Endothelial cell of umbilical vein (primary cell): ENCODE data around the gene ATIC. TPM values are rescaled to one million over a fixed set of nuclear protein-coding genes. Genes with fewer than 3 reads are reported as not detected.

ENCODE experiments used
- BruUV-seq: library from RNA; stranded (reverse); fragments of 400-500 nt; replicated peaks from 2 replicates; lab custom pipeline; 2021; lab: Mats Ljungman, UMichigan
- CTCF ChIA-PET: fragments of 300-600, 350-600 bp; sonication (Branson Sonifier 250); formaldehyde crosslinking; loops from one replicate; lab custom pipeline; 2021; ENCODE audit warnings: antibody characterized with exemption, inconsistent platforms; lab: Charles Lee
- POLR2A ChIA-PET: fragments of 300-600, 350-600 bp; sonication (Branson Sonifier 250); formaldehyde crosslinking; loops from one replicate; lab custom pipeline; 2021; ENCODE audit warnings: antibody characterized with exemption, inconsistent platforms; lab: Charles Lee
- DNase-seq: peaks from one replicate; pipeline ENCODE4 v3.0.0-alpha.2; 2011; ENCODE audit warnings: low read depth, low spot score
- FAIRE-seq: peaks from 2 replicates; lab custom pipeline; 2011; peaks lifted over from hg19 to GRCh38; lab: Jason Lieb, UNC
- H2AFZ ChIP-seq: 2 replicates; pipeline ENCODE4 v1.6.0; 2012; ENCODE audit warnings: low read depth, low read length, control low read depth, inconsistent platforms
- H3K27ac ChIP-seq: 2 replicates; pipeline ENCODE4 v1.5.1; 2011; ENCODE audit warnings: low read depth, mild to moderate bottlenecking, control low read depth, low read length, moderate library complexity; ENCODE audit not compliant: insufficient read depth
- H3K27me3 ChIP-seq, 2 experiments: 2 replicates each; pipeline versions ENCODE4 v1.6.0 to v1.6.1; 2011; ENCODE audit warnings: low read length in 2 of 2, mixed read lengths in 1 of 2; ENCODE audit not compliant: control insufficient read depth in 2 of 2, insufficient read depth in 2 of 2
- H3K36me3 ChIP-seq, 2 experiments: 2 replicates in 1 of 2; 3 replicates in 1 of 2; pipeline ENCODE4 v1.5.1; 2011; ENCODE audit warnings: low read length in 2 of 2, mild to moderate bottlenecking in 1 of 2, moderate library complexity in 1 of 2; ENCODE audit not compliant: control insufficient read depth in 2 of 2, insufficient read depth in 2 of 2; ENCODE audit errors: extremely low read depth in 1 of 2
- H3K4me1 ChIP-seq: 3 replicates; pipeline ENCODE4 v1.5.1; 2011; ENCODE audit warnings: mild to moderate bottlenecking, low read length; ENCODE audit not compliant: control insufficient read depth, insufficient read depth; ENCODE audit errors: extremely low read depth
- H3K4me2 ChIP-seq: 2 replicates; pipeline ENCODE4 v1.6.1; 2011; ENCODE audit warnings: low read length, control low read depth, mixed read lengths; ENCODE audit not compliant: insufficient read depth
- H3K4me3 ChIP-seq, 3 experiments: fragments of 200-600 bp in 1 of 3; sonication (generic), shearing (Covaris generic) in 1 of 3; replicated peaks in 1 of 3; 2 replicates each; pipeline ENCODE4 v1.5.1; 2011 to 2016; ENCODE audit warnings: control low read depth in 3 of 3, low read length in 3 of 3, mild to moderate bottlenecking in 2 of 3, inconsistent platforms in 1 of 3, low read depth in 1 of 3, moderate library complexity in 1 of 3; ENCODE audit not compliant: insufficient read depth in 1 of 3
- H3K79me2 ChIP-seq: 2 replicates; pipeline ENCODE4 v1.6.0; 2012; ENCODE audit warnings: low read length, inconsistent platforms; ENCODE audit not compliant: control insufficient read depth, insufficient read depth
- H3K9ac ChIP-seq: replicated peaks from 2 replicates; pipeline ENCODE3; 2011; ENCODE audit warnings: low read length, control low read depth; ENCODE audit not compliant: insufficient read depth; ENCODE audit errors: extremely low read depth
- H3K9me1 ChIP-seq: replicated peaks from 3 replicates; pipeline ENCODE4 v1.6.0; 2011; ENCODE audit warnings: mild to moderate bottlenecking, low read length; ENCODE audit not compliant: control insufficient read depth, insufficient read depth; ENCODE audit errors: extremely low read depth
- H3K9me3 ChIP-seq: replicated peaks from 2 replicates; pipeline ENCODE4 v1.5.1; 2012; ENCODE audit warnings: low read length, inconsistent platforms; ENCODE audit not compliant: control insufficient read depth, insufficient read depth
- H4K20me1 ChIP-seq: replicated peaks from 2 replicates; pipeline ENCODE3; 2011; ENCODE audit warnings: mild to moderate bottlenecking, low read length; ENCODE audit not compliant: control insufficient read depth, insufficient read depth; ENCODE audit errors: extremely low read depth
- CTCF ChIP-seq, 2 donors: IDR thresholded peaks; 1 replicate in 1 of 2; 2 replicates in 1 of 2; pipeline ENCODE4 v1.5.1; 2011; ENCODE audit warnings: low read length in 2 of 2, mild to moderate bottlenecking in 2 of 2, moderate library complexity in 2 of 2, control low read depth in 1 of 2, inconsistent platforms in 1 of 2, low read depth in 1 of 2; ENCODE audit not compliant: insufficient read depth in 1 of 2; ENCODE audit errors: extremely low read depth in 1 of 2
- EZH2 ChIP-seq: IDR thresholded peaks from 2 replicates; pipeline ENCODE4 v1.6.1; 2012; ENCODE audit warnings: borderline replicate concordance, low read depth, mild to moderate bottlenecking, moderate library complexity, low read length, inconsistent platforms; ENCODE audit not compliant: severe bottlenecking
- FOS ChIP-seq: IDR thresholded peaks from 2 replicates; pipeline ENCODE4 v1.6.1; 2011; ENCODE audit warnings: mild to moderate bottlenecking, low read length, moderate library complexity, borderline replicate concordance; ENCODE audit not compliant: insufficient read depth
- GATA2 ChIP-seq: IDR thresholded peaks from 2 replicates; pipeline ENCODE4 v1.7.0; 2011; ENCODE audit warnings: low read depth, mild to moderate bottlenecking, moderate library complexity, mixed read lengths, low read length; ENCODE audit not compliant: insufficient read length, insufficient read depth
- JUN ChIP-seq: IDR thresholded peaks from 2 replicates; pipeline ENCODE4 v1.6.1; 2011; ENCODE audit warnings: borderline replicate concordance, low read depth; ENCODE audit not compliant: insufficient read length, insufficient read depth
- MAX ChIP-seq: IDR thresholded peaks from 2 replicates; pipeline ENCODE4 v1.6.1; 2011; ENCODE audit not compliant: insufficient read depth, insufficient read length
- MYC ChIP-seq: IDR thresholded peaks from one replicate; pipeline ENCODE4 v1.6.1; 2011; ENCODE audit warnings: mild to moderate bottlenecking, low read depth, low read length
- POLR2A ChIP-seq: IDR thresholded peaks from 2 replicates; pipeline ENCODE4 v1.6.1; 2012; ENCODE audit warnings: low read depth, mild to moderate bottlenecking, control low read depth, low read length
- POLR2AphosphoS5 ChIP-seq: IDR thresholded peaks from 2 replicates; pipeline ENCODE4 v1.6.1; 2012; ENCODE audit warnings: low read depth, mild to moderate bottlenecking, control low read depth, low read length, moderate library complexity; ENCODE audit not compliant: insufficient read depth
- dilution Hi-C: fragments of 300-500 bp; cut with MboI; formaldehyde crosslinking; loops from one replicate; pipeline ENCODE4 v1.15.0; 2019; ENCODE audit warnings: low sequenced_read_pairs; ENCODE audit not compliant: extremely low pct_ligation_motif_present
- intact Hi-C: fragments of 100-400 bp; cut with micrococcal nuclease; formaldehyde crosslinking; loops from one replicate; pipeline ENCODE4 v1.10.0; 2022
- polyA plus RNA-seq, 4 experiments: library from polyadenylated mRNA; depleted of rRNA in 3 of 4; stranded (reverse) in 3 of 4; unstranded in 1 of 4; fragments of >200 nt; gene quantifications; 2 replicates each; pipeline versions ENCODE4 v1.2.1 to v1.2.3, GENCODE V29; 2011 to 2012; ENCODE audit warnings: missing spikeins in 1 of 4
- total RNA-seq: library from RNA; stranded (reverse); gene quantifications from 2 replicates; pipeline ENCODE4 v1.2.3, GENCODE V29; 2021

ATIC gene
- total and polyA plus RNA-seq, 2 donors (not counting 3 experiments of a cell fraction or from before 2014, with no cell fraction given), result 29.5 to 80.2 TPM

DNA sequence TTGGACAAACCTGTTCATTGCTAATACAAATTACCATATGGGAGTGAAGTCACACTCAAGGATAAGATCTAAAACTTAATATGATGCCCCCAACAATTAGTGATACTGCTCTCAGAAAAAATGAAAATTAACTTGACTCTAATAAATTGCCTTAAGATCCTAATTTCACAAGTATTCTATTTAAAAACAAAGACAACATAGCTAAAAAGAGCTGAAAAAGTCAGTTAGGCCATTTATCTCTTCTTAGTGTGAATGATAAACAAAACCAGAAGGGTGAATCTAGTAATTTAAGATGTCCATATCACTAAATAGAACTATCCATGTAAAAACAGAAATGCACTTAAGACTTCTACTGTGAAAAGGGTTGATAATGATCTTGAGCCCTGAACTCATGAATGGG lies 70.6 kb downstream of the ATIC start:
- no peak overlapping the region for H3K27ac ChIP-seq
- FAIRE-seq, result no peak
- H3K4me1 ChIP-seq, result no peaks in the 10 kb centered on the region
- H3K36me3 ChIP-seq, result peaks cover 40 to 73% of the 10 kb centered on the region in 2 experiments
- BruUV-seq, result no TSS peak
- no peak overlapping the region for H3K4me3 ChIP-seq
- H3K9me3 ChIP-seq, result no peaks in the 10 kb centered on the region
- intact Hi-C loops, result no loop called here
- no peak for DNase-seq
- POLR2A ChIA-PET, result no interaction called here
- H3K4me2 ChIP-seq, result no peak overlapping the region
- TF ChIP-seq MAX (no peak), MYC (no peak), GATA2 (no peak), CTCF (IDR thresholded peaks at IDR 0.05; ENCODE audit: extremely low read depth in 1 of 2, insufficient read depth in 1 of 2, low read depth in 1 of 2, low read length in 2 of 2) (no peak), POLR2AphosphoS5 (no peak), FOS (no peak), EZH2 (no peak), JUN (no peak), POLR2A (no peak)
- no peak overlapping the region for H3K9ac ChIP-seq
- H3K79me2 ChIP-seq, result peaks cover 2% of the 10 kb centered on the region
- no peaks in the 10 kb centered on the region for H3K27me3 ChIP-seq
- H2AFZ ChIP-seq, result no peak overlapping the region
- H3K9me1 ChIP-seq, result no peaks in the 10 kb centered on the region
- H4K20me1 ChIP-seq, result no peaks in the 10 kb centered on the region
- CTCF ChIA-PET, result no interaction called here
- dilution Hi-C loops, result no loop called here
